NCI-H2029 treated with DMSO at 0.1 percent for 48 hours (cell line): ENCODE results near the gene TRAPPC3.
A peak's percentile ranks its signal among the peaks of the same experiment; 100 is the strongest.
"Not testable (repeated sequence)": the region's sequence is repeated elsewhere in the genome, so short reads cannot be mapped to it uniquely, and the experiment has no call there.

Experiments
- DNase-seq: peaks from one replicate; lab custom pipeline; 2025; lab: John Stamatoyannopoulos, UW

The TRAPPC3 gene

DNA sequence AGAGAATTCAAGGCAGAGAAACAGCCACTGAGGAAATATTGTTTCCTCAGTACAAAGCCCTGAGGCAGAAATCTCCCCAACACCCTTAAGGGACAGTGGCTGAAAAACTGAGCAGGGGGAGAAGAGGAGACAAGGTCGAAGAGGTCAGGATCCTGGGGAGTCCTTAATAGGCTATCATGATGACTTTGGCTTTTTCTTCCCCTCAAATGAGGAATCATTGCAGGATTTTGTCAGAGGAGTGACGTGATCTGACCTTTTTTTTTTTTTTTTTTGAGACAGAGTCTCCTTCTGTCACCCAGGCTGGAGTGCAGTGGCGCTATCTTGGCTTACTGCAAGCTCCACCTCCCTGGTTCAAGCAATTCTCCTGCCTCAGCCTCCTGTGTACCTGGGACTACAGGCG lies 16.9 kb upstream of the TRAPPC3 start:
- no peak for DNase-seq

DNA sequence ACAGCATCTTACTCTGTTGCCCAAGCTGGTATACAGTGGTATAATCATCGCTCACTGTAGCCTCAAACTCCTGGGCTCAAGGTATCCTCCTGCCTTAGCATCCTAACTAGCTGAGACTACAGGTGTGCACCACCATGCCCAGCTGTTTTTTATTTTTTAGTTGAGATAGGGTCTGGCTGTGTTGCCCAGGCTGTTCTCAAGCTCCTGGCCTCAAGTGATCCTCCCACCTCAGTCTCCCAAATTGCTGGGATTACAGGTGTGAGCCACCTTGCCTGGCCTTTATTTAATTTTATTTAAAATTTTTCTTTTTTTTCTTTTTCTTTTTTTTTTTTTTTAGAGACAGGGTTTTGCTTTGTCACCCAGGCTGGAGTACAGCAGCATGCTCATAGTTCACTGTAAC lies 15.9 kb upstream of the TRAPPC3 start:
- no peak for DNase-seq

DNA sequence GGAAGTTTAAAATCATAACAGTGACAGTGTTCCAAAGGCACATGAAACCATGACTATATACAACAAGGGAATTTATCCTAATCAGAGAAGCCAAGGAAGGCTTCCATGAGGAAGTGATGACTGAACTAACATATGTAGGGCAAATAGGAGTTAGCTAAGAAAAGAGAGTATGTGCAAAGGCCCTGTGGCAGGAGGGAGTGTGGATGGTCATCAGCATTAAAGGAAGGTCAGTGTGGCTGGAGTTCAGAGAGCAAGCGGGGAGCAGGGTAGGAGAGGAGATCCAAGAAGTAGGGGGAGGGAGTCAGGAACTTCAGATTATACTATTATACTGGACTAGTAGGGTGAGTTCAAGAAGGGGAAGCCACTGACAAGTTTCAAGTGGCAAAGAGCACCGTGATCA lies 15.1 kb upstream of the TRAPPC3 start:
- DNase-seq, result no peak

DNA sequence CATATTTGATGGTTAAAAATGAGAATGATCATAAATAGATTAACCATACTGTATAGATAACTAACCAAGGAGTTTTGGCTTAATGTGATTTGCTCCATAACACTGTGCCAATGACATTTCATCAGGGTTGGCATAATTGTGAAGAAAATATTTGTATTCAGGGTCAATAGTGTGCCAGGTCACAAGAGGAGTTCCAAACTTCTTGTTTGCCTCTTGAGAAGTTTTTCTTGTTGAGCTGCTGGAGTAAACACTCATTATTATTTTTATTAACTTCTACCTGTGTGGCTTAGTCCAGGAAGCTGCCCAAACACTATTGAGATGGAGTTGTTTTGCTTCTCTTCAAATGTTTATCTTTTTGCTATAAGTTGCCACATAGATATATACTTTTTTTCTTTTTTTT lies 14.1 kb upstream of the TRAPPC3 start:
- DNase-seq, result no peak

DNA sequence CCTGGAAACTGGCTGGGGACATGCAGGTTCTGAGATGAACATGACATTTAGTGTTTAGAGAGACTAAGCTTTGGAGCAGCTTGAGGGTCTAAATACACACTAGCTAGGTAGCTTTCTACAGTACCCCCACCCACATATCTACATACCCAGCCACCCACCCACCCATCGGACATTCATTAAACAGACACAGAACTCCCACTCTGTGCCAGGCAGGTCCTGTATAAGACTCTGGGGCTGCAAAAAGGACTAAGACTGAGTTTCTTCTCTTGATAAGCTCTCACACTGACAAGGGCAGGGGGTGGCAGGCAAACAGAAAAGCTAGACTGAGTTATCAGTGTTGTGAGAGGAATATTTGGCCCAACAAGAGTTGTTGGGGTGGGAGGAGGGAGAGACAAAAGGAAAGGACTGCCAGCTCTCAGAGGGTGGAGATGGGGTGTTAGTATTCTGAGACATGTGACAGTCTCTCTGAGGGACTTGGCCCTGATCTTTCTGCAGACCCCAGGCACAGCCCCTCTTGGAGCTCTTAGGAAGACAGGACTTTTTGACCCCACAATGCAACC lies 13.5 kb upstream of the TRAPPC3 start:
- no peak for DNase-seq

DNA sequence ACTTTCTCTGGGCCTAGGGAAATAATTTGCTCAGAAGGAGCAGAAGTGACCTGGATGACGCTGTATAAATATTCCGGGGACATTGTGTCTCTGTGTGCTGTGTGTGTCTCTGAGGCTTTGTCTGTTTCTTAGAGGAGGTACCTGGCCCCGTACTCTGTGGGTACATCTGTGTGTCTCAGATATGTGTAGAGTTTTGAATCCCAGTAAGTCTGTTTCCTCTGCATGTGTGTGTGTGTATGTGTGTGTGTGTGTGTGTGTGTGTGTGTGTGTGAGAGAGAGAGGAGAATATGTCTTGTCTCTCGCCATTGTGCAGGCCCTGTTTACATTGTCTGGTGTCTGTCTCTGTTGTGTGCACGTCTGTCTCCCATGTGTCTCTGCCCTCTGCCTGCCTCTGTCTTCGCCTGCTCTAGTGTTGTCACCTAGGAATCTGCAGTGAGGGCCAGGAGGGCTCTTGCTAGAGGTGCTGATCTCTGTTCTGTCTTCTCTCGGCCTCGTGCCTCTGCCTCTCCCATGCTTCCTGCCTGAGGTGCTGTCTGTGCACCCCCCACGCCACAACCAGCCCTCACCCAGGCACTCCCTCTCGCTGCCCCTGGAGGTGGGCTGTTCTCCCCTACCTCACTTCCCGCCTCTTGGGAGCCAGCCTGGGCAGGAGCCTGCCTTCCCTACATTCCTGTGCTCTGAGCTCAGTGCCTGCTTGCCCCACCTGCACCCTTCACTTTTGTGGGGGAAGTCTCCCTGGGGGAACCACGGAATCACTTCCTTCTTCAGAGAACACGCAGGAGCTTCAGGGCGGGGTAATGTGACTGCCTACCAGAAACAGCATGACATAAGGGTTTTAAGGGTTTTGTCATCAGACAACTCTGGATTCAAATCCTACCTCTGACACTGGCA lies 12.6 kb upstream of the TRAPPC3 start:
- no peak for DNase-seq

DNA sequence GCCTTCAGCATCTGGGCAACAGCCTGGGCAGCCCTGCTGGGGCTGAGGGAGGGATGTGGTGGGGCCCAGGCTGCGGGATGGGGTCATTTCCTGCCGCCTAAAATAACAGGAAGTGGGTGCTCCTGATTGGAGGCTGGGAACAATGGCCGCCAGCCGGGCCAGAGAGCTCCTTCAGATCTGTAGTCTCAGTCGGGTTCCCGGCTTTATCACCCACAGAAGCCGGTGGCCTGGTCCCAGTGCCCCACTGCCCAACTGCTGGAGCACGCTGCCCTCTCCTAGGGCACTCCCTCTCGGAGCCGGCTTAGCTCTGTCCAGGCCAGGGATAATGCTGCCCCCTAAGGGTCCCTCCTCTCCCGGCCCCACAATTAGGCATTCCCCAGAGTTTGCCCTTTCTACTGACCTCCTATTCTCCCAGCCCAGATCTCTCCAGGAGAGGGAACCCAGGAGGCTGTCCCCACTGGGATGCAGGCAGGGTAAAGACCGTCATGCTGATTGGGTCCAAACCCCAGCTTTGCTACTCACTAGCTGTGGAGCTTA lies 11.7 kb upstream of the TRAPPC3 start:
- peak; percentile 9 for DNase-seq

DNA sequence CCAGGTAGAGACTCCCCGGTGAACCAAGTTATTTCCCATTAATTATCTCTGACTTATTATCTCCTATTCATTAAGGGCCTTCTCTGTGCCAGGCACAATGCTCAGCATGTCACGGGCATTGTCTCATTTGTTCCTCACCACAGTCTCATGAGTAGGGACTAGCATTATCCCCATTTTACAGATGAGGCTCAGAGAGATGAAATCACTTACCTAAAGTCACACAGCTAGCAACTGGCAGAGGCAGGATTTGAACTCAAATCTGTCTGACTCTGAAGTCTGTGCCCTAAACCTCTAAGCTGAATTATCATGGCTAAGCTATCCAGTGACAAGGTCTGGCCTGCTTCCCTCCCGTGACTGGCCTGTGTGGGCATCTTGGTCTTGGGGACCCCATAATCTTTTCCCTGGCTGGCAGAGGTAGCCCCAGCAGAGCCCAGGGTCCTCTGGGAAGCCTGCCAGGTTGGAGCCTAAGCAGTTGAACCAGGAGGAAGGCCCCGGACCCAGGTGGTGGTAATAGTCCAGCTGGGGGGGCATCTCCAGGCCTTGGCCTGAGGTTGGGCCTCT lies 11.2 kb upstream of the TRAPPC3 start:
- DNase-seq, result no peak

DNA sequence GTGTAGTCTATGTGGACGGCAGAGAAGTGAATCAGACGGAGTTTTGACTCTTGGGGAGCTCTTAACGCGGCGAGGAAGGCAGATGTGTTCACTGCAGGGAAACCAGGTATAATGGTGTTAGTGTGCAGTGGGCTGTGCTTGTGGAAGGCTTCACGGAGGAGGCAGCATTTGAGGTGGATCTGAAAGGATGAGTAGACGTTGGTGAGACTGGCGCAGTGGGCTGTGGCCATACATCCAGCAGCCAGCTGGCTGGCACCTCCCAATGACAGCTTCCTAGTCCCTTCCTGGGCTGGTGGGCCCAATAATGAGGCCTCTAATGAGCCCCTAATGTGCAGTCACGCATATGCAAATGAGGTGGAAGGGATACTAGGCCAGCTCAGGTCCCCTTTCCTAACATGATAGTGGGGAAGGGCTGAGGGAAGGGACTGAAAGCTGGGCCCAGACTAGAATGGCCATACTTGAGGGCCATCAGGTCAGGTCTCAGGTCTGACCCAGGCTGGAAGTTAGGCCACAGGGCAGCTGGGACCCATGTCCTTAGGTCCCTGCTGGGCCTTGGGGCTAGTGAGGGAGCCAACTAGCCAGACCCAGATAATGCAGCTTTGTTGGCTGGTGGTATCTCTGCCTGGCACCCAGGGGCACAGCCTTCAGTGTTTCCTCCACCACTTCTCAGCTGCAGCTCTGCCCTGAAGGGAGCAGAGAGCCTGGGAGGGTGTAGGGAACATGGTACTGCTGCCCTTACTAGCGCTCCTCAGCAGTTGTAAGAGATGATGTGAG lies 10.5 kb upstream of the TRAPPC3 start:
- DNase-seq, result no peak

DNA sequence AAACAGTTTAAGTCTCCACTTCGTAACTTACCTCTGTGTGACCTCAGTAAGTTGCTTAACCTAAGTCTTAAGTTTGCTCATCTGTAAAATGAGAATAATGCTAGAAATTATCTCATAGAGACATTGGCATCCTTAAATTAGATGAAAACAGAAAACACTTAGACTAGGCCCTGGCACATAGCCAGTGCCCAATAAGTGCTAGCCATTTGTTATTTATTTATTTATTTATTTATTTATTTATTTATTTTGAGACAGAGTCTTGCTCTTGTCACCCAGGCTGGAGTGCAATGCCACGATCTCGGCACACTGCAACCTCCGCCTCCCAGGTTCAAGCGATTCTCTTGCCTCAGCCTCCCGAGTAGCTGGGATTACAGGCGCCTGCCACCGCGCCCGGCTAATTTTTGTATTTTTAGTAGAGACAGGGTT lies 9.6 kb upstream of the TRAPPC3 start:
- not testable (repeated sequence) for DNase-seq

DNA sequence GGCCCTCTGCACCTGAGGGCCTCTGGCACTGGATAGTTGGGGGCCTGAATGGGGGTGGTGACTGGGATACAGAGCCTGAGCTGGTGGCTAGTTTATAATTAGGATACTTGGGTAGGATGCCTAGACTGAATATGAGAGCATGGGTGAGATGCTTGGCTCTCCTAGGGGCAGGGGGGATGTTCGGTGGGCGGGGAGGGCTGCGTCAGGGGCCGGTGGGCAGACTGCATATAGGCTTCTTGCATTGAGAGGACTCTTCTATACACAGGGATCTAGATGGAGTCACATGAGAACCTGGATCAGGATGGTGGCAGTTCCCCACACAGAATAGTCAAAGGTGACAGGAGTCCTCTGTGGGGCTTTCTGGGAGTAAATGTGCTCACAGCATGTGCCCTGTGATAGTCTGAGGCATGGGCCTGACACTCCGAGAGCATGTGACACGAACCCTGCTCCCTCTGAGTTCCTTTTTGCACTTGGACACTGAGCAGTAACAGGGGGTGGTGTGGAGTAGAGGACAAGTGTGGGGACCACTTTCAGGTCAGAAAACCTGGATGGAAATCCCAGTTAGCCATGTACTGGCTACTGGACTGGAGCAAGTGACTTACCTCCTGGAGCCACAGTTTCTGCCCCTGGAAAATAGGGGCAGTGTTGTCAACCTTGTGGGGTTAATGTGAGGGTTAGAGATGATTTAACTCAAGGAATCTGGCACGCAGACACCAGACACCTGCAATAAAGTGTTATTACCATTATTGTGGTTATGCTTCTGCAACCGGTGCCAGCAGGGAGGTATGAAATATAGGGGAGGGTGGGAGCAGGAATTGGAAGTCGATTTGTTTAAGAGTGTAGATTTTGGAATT lies 8.9 kb upstream of the TRAPPC3 start:
- DNase-seq, result no peak

DNA sequence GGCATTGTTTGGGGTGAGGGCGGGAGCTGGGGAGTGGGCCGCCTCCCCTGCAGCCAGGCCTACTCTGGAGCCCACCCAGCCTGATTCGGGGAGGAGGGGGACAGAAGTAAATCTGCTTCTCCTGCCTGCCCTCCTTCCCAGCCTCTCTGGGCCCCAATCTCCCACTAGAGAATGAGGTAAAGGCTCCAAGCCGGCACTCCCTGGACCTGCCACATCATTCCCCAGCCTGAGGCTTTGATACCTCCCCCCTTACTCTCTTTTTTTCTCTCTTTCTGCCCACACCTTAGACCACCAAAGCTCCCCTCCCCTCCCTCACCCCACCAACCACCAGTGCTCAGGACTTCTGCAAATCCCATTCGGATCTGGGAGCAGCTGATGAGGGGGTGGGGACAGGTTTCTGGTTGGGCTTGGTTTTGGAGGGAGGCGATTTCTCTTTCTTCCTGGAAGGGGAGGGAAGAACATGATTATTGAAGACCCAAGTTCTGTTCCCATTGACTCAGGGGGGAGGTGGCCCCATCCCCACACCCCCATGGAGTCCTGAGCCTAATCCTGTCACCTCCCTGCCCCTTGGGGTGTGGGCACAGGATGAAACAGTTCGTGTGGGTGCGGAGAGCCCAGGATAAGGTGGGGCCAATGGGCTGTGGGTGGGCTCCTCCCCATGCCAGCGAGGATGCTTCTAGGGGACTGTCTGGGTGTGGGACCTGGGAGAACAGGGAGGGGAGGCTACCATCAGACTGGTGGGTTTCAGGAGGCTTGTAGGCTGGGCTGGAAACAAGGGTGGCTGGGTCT lies 8.0 kb upstream of the TRAPPC3 start:
- no peak for DNase-seq

DNA sequence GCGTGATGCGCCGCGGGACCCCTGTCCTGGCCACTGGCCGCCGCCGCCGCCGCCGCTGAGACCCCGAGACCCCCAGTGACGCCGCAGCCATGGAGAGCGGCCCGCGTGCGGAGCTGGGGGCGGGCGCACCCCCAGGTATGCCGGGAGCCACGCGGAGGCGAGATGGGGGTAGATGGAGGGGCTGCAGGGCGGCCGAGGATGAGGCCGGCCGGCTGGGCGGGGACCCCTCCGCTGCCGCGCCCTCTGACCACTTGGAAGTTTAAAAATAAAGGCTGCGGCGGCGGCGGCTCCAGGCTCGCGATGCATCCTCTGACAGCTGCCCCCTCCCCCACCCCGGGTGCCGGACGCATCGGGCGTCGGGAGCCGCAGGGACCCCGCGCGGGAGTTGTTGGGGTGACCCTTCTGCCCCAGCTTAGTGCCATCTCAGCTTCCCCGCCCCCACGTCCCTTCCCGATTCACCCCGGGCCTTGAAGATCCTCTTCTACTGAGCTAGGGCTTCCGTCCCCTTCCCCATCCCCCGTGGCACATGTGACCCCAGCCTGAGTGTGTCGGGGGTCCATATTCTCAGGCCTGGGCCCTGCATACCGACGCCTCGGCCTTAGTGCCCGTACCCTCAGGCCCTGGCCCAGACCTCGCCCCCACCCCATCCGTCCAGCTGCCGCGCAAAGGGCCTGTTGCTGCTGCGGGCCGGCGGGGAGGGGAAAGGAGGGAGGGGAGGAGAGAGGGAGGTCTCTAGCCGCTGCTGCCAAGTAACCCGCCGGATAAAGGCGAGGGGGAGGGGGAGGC lies 7.2 kb upstream of the TRAPPC3 start:
- DNase-seq, result no peak

DNA sequence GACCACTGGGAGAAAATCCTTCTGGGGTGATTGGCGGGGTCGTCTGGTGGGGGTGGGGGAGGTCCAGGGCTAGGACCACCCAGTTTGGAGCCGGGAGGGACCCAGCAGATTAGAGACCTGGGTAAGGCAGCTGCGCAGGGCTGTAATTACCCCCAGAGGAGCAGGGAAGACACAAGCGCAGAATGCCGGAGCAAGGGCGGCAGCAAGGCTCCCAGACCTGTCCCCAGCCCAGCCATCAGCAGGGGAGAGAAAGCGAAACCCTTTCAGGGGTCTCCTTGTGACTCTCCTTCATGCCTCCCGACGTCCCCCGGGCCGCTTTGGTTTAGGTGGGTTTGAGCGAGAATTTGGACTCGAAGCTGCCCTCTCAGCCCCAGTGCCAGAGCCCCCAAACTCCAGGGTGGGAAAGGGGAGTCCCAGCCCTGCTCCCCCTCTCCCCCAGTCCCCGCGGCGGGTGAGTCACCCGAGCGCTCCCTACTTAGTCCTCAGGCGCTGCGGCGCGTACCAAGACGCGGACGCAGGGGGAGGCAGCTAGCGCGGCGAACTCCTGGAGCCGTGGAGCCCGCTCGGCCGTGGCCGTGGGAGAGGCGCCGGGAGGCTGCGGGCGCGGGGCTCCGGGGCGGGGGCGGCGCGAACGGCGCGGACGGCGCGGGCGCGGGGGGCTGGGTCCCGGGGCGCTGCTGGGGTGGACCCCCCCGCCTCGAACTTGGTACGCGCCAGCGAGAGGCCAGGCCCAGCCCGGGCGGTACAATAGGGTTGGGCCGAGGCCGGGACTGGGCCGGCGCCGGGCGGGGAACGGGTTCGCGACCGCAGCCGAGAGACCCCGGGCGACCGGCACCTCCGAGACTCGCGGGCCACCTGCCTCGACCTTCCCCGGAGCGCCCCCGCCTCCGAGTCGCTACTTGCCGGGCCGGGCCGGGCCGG lies 6.4 kb upstream of the TRAPPC3 start, which contains the start of gene MAP7D1:
Gene MAP7D1 (plus strand): TSS at position 753 of the 921 bp plus-strand sequence. CDS start 258 bp downstream, outside the sequence.
- no peak for DNase-seq

DNA sequence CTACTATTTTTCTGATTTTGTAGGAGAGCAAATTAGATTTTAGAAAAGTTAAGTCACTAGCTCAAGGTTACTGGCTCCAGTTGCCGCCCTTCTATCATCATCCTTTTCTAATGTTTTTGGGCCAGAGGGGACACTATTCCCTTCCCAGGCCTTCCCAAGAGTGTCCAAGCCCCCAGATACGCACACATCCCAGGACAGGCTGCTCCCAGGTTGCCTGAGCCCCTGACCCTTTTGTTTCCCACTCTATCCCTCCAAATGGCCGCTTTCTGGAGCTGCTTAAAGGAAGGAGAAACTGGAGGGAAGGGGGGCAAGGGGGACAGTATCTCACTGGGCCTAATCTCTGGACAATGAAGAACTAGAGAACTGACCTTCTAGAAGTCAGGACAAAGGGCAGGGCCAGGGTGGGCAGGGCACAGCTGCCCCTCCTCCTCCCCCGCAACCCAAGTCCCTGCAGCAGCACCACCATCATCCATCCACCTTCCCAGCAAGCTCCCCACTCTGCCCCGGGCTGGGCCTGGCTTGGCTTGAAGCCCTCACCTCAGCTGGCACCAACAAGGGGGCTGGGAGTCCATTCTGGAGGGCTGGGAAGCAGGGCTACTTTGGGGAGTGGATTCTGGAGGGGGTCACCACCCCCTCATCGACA lies 5.6 kb upstream of the TRAPPC3 start:
- DNase-seq, result no peak

DNA sequence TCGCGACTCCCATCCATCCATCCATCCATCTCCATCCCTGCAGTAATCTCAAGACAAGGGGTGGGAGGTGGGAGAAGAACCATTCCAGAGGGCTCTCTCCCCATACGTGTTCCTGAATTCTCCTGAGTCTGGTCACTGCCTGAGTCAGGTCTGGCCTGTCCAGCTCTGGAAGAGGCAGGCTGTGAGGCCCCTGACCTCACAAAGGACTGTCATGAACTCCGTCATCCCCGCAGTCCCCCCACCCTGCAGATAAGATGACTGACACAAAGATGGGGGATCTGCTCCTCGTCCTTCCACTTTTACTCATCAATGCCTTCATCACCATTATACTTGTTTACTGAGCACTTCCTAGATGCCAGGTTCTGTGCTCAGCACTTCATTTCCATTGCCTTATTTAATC lies 5.0 kb upstream of the TRAPPC3 start:
- DNase-seq, result no peak

DNA sequence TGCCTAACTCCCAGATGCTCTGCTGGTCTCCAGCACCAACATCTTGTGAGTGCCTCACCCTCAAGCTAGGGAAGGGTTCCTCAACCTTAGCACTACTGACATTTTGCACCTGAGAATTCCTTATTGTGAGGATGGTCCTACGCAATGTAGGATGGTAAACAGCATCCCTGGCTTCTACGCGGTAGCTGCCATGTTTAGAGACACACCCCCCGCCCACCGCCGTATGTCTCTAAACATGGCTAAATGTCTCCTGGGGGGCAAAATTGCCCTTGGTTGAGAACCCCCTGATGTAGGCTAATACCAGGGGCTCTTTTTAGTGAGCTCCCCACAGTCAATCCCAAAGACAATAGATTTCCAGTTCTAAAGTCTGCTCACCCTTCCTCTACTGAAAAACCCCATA lies 4.2 kb upstream of the TRAPPC3 start:
- no peak for DNase-seq

DNA sequence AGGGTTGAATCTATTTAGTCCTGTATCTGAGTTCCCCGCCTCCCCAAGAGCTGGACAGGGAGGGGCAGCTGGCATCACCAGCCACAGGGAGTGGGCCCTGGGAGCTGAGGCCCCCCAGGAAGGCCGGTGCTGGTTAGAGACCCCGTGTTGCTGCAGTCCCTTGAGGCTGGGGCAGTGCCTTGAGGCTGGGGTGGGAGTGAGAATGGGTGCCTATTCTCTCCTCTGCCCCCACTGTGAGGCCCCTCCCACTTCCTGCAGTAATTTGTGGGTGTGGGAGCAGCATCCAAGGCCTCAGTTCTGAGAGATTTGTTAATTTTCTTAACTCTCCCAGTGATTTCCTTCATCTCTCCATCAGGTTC lies 2.5 kb upstream of the TRAPPC3 start:
- no peak for DNase-seq
